H1 (cell line): ENCODE measurements around the gene MBP. TPM values are rescaled to one million over a fixed set of nuclear protein-coding genes. Genes with fewer than 3 reads are reported as not detected.

Source experiments
- CTCF ChIA-PET: fragments of 300-600 bp; sonication (Branson Sonifier 250); formaldehyde crosslinking; loops from one replicate; lab custom pipeline; 2021; ENCODE audit not compliant: partially characterized antibody; lab: Charles Lee
- POLR2A ChIA-PET: fragments of 300-600 bp; sonication (Branson Sonifier 250); formaldehyde crosslinking; loops from one replicate; lab custom pipeline; 2021; ENCODE audit warnings: inconsistent platforms; ENCODE audit not compliant: partially characterized antibody; lab: Charles Lee
- DNase-seq, 2 experiments: peaks; one replicate each; pipeline versions ENCODE4 v3.0.0 to v3.0.0-alpha.2; 2010 to 2022; ENCODE audit warnings: low spot score in 2 of 2, low read depth in 1 of 2, mixed read lengths in 1 of 2
- FAIRE-seq: peaks from 2 replicates; lab custom pipeline; 2011; peaks lifted over from hg19 to GRCh38; lab: Jason Lieb, UNC
- H2AFZ ChIP-seq: 2 replicates; pipeline ENCODE4 v1.8.1; 2012; ENCODE audit warnings: low read length, inconsistent platforms
- H2AK5ac ChIP-seq: 2 replicates; pipeline ENCODE4 v1.6.1; 2013; ENCODE audit warnings: low read depth, low read length
- H2BK120ac ChIP-seq: replicated peaks from 2 replicates; pipeline ENCODE3; 2013; ENCODE audit warnings: low read depth, low read length, inconsistent platforms
- H2BK12ac ChIP-seq: 2 replicates; pipeline ENCODE4 v1.6.1; 2013; ENCODE audit warnings: low read depth, low read length
- H2BK15ac ChIP-seq: 2 replicates; pipeline ENCODE4 v1.6.1; 2013; ENCODE audit warnings: low read length
- H2BK20ac ChIP-seq: 2 replicates; pipeline ENCODE4 v1.6.1; 2013; ENCODE audit warnings: low read length
- H2BK5ac ChIP-seq: 2 replicates; pipeline ENCODE4 v1.6.1; 2013; ENCODE audit warnings: low read depth, low read length
- H3K14ac ChIP-seq: 2 replicates; pipeline ENCODE4 v1.6.1; 2013; ENCODE audit warnings: inconsistent platforms; ENCODE audit not compliant: insufficient read length
- H3K18ac ChIP-seq: 2 replicates; pipeline ENCODE4 v1.6.1; 2013; ENCODE audit warnings: low read length; ENCODE audit errors: extremely low read depth
- H3K23ac ChIP-seq: 2 replicates; pipeline ENCODE4 v1.6.1; 2013; ENCODE audit warnings: inconsistent platforms; ENCODE audit not compliant: insufficient read length
- H3K23me2 ChIP-seq: 2 replicates; pipeline ENCODE4 v1.6.1; 2013; ENCODE audit warnings: low read depth, low read length
- H3K27ac ChIP-seq: 2 replicates; pipeline ENCODE4 v1.6.1; 2011; ENCODE audit warnings: low read depth, low read length, inconsistent platforms
- H3K27me3 ChIP-seq, 4 experiments: replicated peaks in 1 of 4; 1 replicate in 1 of 4; 2 replicates in 3 of 4; pipeline versions ENCODE4 v1.6.1 to v1.8.1; 2011 to 2013; ENCODE audit warnings: low read length in 3 of 4, mild to moderate bottlenecking in 3 of 4, inconsistent platforms in 2 of 4, mixed read lengths in 2 of 4, moderate library complexity in 1 of 4; ENCODE audit not compliant: control insufficient read depth in 3 of 4, insufficient read depth in 3 of 4; ENCODE audit errors: extremely low read depth in 1 of 4
- H3K36me3 ChIP-seq, 4 experiments: 2 replicates each; pipeline versions ENCODE4 v1.6.1 to v1.8.1; 2011 to 2013; ENCODE audit warnings: mild to moderate bottlenecking in 4 of 4, low read length in 3 of 4, moderate library complexity in 2 of 4, control low read depth in 1 of 4, inconsistent platforms in 1 of 4; ENCODE audit not compliant: insufficient read depth in 4 of 4, control insufficient read depth in 2 of 4
- H3K4ac ChIP-seq: replicated peaks from 2 replicates; pipeline ENCODE3; 2013; ENCODE audit warnings: low read length, low read depth, mixed read lengths, inconsistent platforms; ENCODE audit not compliant: insufficient read length
- H3K4me1 ChIP-seq, 4 experiments: replicated peaks in 1 of 4; 1 replicate in 1 of 4; 2 replicates in 3 of 4; pipeline versions ENCODE4 v1.6.1 to v1.8.1; 2011 to 2013; ENCODE audit warnings: low read length in 3 of 4, inconsistent platforms in 2 of 4, mixed read lengths in 1 of 4; ENCODE audit not compliant: insufficient read depth in 4 of 4, control insufficient read depth in 3 of 4
- H3K4me2 ChIP-seq, 2 experiments: 2 replicates each; pipeline versions ENCODE4 v1.6.1 to v1.8.1; 2011 to 2013; ENCODE audit warnings: low read depth in 2 of 2, low read length in 2 of 2, control low read depth in 1 of 2, inconsistent platforms in 1 of 2, mild to moderate bottlenecking in 1 of 2; ENCODE audit not compliant: insufficient read depth in 1 of 2
- H3K4me3 ChIP-seq, 4 experiments: fragments of 200-600, 300-600 bp in 1 of 4; sonication (generic), shearing (Covaris generic), sonication (Bioruptor Twin) in 1 of 4; 2 replicates each; pipeline versions ENCODE4 v1.5.1 to v1.8.1; 2011 to 2016; ENCODE audit warnings: low read length in 4 of 4, low read depth in 3 of 4, control low read depth in 2 of 4, inconsistent platforms in 2 of 4, mild to moderate bottlenecking in 2 of 4, mixed read lengths in 1 of 4, moderate library complexity in 1 of 4; ENCODE audit not compliant: insufficient read depth in 2 of 4; ENCODE audit errors: extremely low read depth in 1 of 4
- H3K56ac ChIP-seq: replicated peaks from 2 replicates; pipeline ENCODE3; 2013; ENCODE audit warnings: low read depth, mild to moderate bottlenecking, mixed read lengths, low read length, inconsistent platforms; ENCODE audit not compliant: insufficient read length
- H3K79me1 ChIP-seq: 2 replicates; pipeline ENCODE4 v1.6.1; 2013; ENCODE audit warnings: low read depth, low read length, control low read depth
- H3K79me2 ChIP-seq, 2 experiments: 2 replicates each; pipeline versions ENCODE4 v1.6.1 to v1.8.1; 2012 to 2013; ENCODE audit warnings: low read length in 2 of 2, mild to moderate bottlenecking in 2 of 2, inconsistent platforms in 1 of 2; ENCODE audit not compliant: insufficient read depth in 2 of 2, control insufficient read depth in 1 of 2
- H3K9ac ChIP-seq, 4 experiments: replicated peaks in 1 of 4; 1 replicate in 1 of 4; 2 replicates in 3 of 4; pipeline versions ENCODE4 v1.6.1 to v1.8.1; 2011 to 2013; ENCODE audit warnings: low read depth in 3 of 4, low read length in 3 of 4, control low read depth in 2 of 4, mild to moderate bottlenecking in 2 of 4, moderate library complexity in 2 of 4, inconsistent platforms in 1 of 4; ENCODE audit errors: extremely low read depth in 1 of 4
- H3K9me3 ChIP-seq, 2 experiments: 2 replicates each; pipeline versions ENCODE4 v1.6.1 to v1.8.1; 2012 to 2013; ENCODE audit warnings: mild to moderate bottlenecking in 2 of 2, moderate library complexity in 2 of 2, control low read depth in 1 of 2, inconsistent platforms in 1 of 2, low read depth in 1 of 2, low read length in 1 of 2, mixed read lengths in 1 of 2; ENCODE audit not compliant: insufficient read depth in 2 of 2
- H4K20me1 ChIP-seq, 2 experiments: replicated peaks in 1 of 2; 2 replicates each; pipeline versions ENCODE3 to v1.8.1; 2011 to 2013; ENCODE audit warnings: inconsistent platforms in 2 of 2, low read length in 2 of 2, mild to moderate bottlenecking in 1 of 2; ENCODE audit not compliant: insufficient read depth in 2 of 2, control insufficient read depth in 1 of 2
- H4K5ac ChIP-seq: 2 replicates; pipeline ENCODE4 v1.6.1; 2013; ENCODE audit warnings: low read length, low read depth, mixed read lengths, inconsistent platforms; ENCODE audit not compliant: insufficient read length
- H4K8ac ChIP-seq: 2 replicates; pipeline ENCODE4 v1.8.0; 2013; ENCODE audit warnings: mild to moderate bottlenecking, moderate library complexity, low read length, inconsistent platforms; ENCODE audit not compliant: insufficient read depth; ENCODE audit errors: extremely low read depth
- H4K91ac ChIP-seq: replicated peaks from 2 replicates; pipeline ENCODE3; 2013; ENCODE audit warnings: low read length, mixed read lengths, inconsistent platforms; ENCODE audit not compliant: insufficient read length
- CREB1 ChIP-seq: IDR thresholded peaks from 2 replicates; pipeline ENCODE4 v1.6.1; 2012; ENCODE audit warnings: inconsistent platforms
- HDAC6 ChIP-seq: IDR thresholded peaks from one replicate; pipeline ENCODE4 v1.7.1; 2012; ENCODE audit warnings: low read depth, mild to moderate bottlenecking, inconsistent platforms, low read length, moderate library complexity
- POLR2A ChIP-seq, 2 experiments: IDR thresholded peaks; 1 replicate in 1 of 2; 2 replicates in 1 of 2; pipeline ENCODE4 v1.6.1; 2011; ENCODE audit warnings: low read depth in 2 of 2, low read length in 2 of 2, mild to moderate bottlenecking in 2 of 2; ENCODE audit errors: control extremely low read depth in 1 of 2
- RFX5 ChIP-seq: IDR thresholded peaks from 2 replicates; pipeline ENCODE4 v1.6.1; 2011; ENCODE audit warnings: low read depth, low read length, improper control_type of control experiment, borderline replicate concordance
- RNF2 ChIP-seq: fragments of 200-900, 300-1000 bp; sonication (generic); IDR thresholded peaks from 2 replicates; pipeline ENCODE4 v1.7.1; 2016; ENCODE audit warnings: borderline replicate concordance, low read depth, mild to moderate bottlenecking, antibody characterized with exemption, low read length; ENCODE audit not compliant: poor library complexity, severe bottlenecking; ENCODE audit errors: missing control alignments
- TAF7 ChIP-seq: optimal IDR thresholded peaks from 2 replicates; pipeline ENCODE3; 2011; ENCODE audit warnings: low read depth, mild to moderate bottlenecking, inconsistent platforms, low read length, moderate library complexity, borderline replicate concordance
- TBP ChIP-seq: IDR thresholded peaks from 2 replicates; pipeline ENCODE4 v1.6.1; 2011; ENCODE audit warnings: low read depth, low read length, improper control_type of control experiment
- USF2 ChIP-seq: IDR thresholded peaks from 2 replicates; pipeline ENCODE4 v1.6.1; 2011; ENCODE audit warnings: low read length, improper control_type of control experiment
- WGBS, 2 experiments: shearing (Covaris generic) in 1 of 2; methylation state at CpG; one replicate each; pipeline versions ENCODE4 v1.1.6 to v1.1.7; 2013 to 2015; ENCODE audit warnings: low lambda C conversion rate in 2 of 2, mixed read lengths in 2 of 2, inconsistent platforms in 1 of 2, low coverage in 1 of 2, missing lambda C conversion rate in 1 of 2; ENCODE audit not compliant: insufficient replicate concordance in 2 of 2, insufficient coverage in 1 of 2, insufficient read length in 1 of 2; ENCODE audit errors: extremely low coverage in 1 of 2, missing lambda C conversion rate in 1 of 2; 5-methylcytosine and 5-hydroxymethylcytosine counted together
- polyA plus RNA-seq, 7 experiments: library from polyadenylated mRNA; depleted of rRNA in 3 of 7; stranded (reverse) in 5 of 7; unstranded in 2 of 7; fragments of >200 nt in 5 of 7; fragments of 200-250 nt in 2 of 7; gene quantifications; 1 replicate in 5 of 7; 2 replicates in 1 of 7; 4 replicates in 1 of 7; pipeline versions ENCODE4 v1.2.1 to v1.2.3, GENCODE V29; 2011 to 2013; ENCODE audit warnings: missing spikeins in 2 of 7, mixed read lengths in 2 of 7
- total RNA-seq: library from RNA; stranded (reverse); fragmentation: NEBNext Ultra II Directional; extraction: Animal tissue kit (Norgen Biotek cat#: 25700); gene quantifications from 2 replicates; pipeline ENCODE4 v1.2.1, GENCODE V29; 2021
- TF ChIP-seq, protein P1 (sequence below): IDR thresholded peaks from 2 replicates; pipeline ENCODE4 v1.6.1; 2012; ENCODE audit warnings: low read length, inconsistent platforms

The MBP gene
- total and polyA plus RNA-seq, 2 of the 8 experiments (the other 6 are each of a cell fraction or from before 2014, with no cell fraction given) = 7.7 to 19.2 TPM

GRCh38 chr18:77108001-77108692 lies 24.4 kb downstream of the MBP start:
- FAIRE-seq (no peak), DNase-seq (peak in 1 of 2 experiments; percentile 33)
- H3K79me2 ChIP-seq = no peaks in the 10 kb centered on the region
- H4K20me1 ChIP-seq = no peaks in the 10 kb centered on the region
- H3K9me3 ChIP-seq = no peaks in the 10 kb centered on the region
- no peaks in the 10 kb centered on the region for H3K27me3 ChIP-seq
- POLR2A ChIA-PET = interaction anchor here (1.7 kb wide), 1 partner anchor 11 kb away, joined by 4 read pairs; no protein-coding TSS in a partner anchor
- no peaks in the 10 kb centered on the region for H3K23me2 ChIP-seq
- WGBS, 2 experiments = 87% methylated on average over 13 of the region's 13 CpGs; no CpG with 5 or more reads in 1 of the 2 experiments
- H2BK12ac ChIP-seq = no peak overlapping the region
- peaks cover 2% of the 10 kb centered on the region; the same call in 1 of the 2 replicates for H3K79me1 ChIP-seq
- no peak overlapping the region; a peak in 1 of 7 replicates for H3K9ac ChIP-seq
- H3K27ac ChIP-seq = no peak overlapping the region
- H2BK5ac ChIP-seq = no peak overlapping the region
- H4K5ac ChIP-seq = no peak overlapping the region
- H3K4me1 ChIP-seq = peaks cover 0 to 9% (median 0%) of the 10 kb centered on the region in 4 experiments; a peak in 2 of 7 replicates
- no peak overlapping the region for H3K4me3 ChIP-seq
- H2BK15ac ChIP-seq = no peak overlapping the region
- H3K4me2 ChIP-seq = no peak overlapping the region
- H4K91ac ChIP-seq = no peak overlapping the region
- H3K4ac ChIP-seq = no peak overlapping the region
- no peak overlapping the region for H2AFZ ChIP-seq
- H3K36me3 ChIP-seq = no peaks in the 10 kb centered on the region
- CTCF ChIA-PET = interaction anchor here (0.9 to 3.4 kb wide), 9 partner anchors 8 to 366 kb away, joined by 3 to 17 read pairs (median 3); no protein-coding TSS in a partner anchor
- H2BK120ac ChIP-seq = no peak overlapping the region
- H2BK20ac ChIP-seq = no peak overlapping the region
- no peak overlapping the region for H3K23ac ChIP-seq
- no peak overlapping the region for H2AK5ac ChIP-seq
- no peak overlapping the region for H3K14ac ChIP-seq
- no peak overlapping the region for H3K18ac ChIP-seq
- no peak overlapping the region for H4K8ac ChIP-seq
- no peak overlapping the region for H3K56ac ChIP-seq
- TF ChIP-seq POLR2A (IDR thresholded peaks at IDR 0.05; ENCODE audit: control extremely low read depth in 1 of 2, low read depth in 2 of 2, low read length in 2 of 2) = no peak
- no peak for TF ChIP-seq TBP
- no peak for TF ChIP-seq CREB1
- TF ChIP-seq RNF2 = no peak
- TF ChIP-seq, protein P1, sequence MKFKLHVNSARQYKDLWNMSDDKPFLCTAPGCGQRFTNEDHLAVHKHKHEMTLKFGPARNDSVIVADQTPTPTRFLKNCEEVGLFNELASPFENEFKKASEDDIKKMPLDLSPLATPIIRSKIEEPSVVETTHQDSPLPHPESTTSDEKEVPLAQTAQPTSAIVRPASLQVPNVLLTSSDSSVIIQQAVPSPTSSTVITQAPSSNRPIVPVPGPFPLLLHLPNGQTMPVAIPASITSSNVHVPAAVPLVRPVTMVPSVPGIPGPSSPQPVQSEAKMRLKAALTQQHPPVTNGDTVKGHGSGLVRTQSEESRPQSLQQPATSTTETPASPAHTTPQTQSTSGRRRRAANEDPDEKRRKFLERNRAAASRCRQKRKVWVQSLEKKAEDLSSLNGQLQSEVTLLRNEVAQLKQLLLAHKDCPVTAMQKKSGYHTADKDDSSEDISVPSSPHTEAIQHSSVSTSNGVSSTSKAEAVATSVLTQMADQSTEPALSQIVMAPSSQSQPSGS = no peak
- TF ChIP-seq HDAC6 = no peak
- TF ChIP-seq USF2 = no peak
- no peak for TF ChIP-seq TAF7
- TF ChIP-seq RFX5 = no peak
